ENCODE results near the gene OGFOD1. TPM values are rescaled to one million over a fixed set of nuclear protein-coding genes. Genes with fewer than 3 reads are reported as not detected.

The OGFOD1 gene
- total RNA-seq, 2 experiments from 2014 or later = 35.1 to 56.8 TPM

DNA sequence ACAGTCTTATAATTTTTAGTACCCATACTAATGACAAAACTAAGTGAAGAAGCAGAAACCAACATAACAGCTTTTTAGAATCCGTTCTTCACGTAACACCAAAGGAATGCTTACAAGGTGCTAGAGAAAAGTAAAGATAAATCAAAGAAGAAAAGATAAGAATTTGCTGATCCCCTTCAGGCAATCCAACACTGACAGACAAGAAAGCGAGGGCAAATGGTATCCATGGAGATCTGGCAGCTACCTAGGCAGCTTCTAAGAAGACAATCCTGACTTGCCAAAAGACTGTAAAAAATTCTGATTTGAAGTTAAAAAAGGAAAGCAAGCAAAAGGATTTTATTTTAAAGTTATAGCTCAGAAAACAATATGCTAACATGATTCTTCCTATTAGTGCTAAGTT, 53.8 kb downstream of the OGFOD1 start:
- BruUV-seq (replicated peaks) = no TSS peak
- H3K36me3 ChIP-seq (ENCODE audit: insufficient read depth, low read length) = no peaks in the 10 kb centered on the region
- H2AFZ ChIP-seq (ENCODE audit: low read length) = no peak overlapping the region
- CTCF ChIA-PET (ENCODE audit: unreplicated experiment) = no interaction called here
- H3K9me3 ChIP-seq (ENCODE audit: low read length) = no peaks in the 10 kb centered on the region
- no peak overlapping the region for H3K4me3 ChIP-seq (ENCODE audit: low read depth, low read length, poor library complexity, severe bottlenecking)
- TF ChIP-seq, protein P1, sequence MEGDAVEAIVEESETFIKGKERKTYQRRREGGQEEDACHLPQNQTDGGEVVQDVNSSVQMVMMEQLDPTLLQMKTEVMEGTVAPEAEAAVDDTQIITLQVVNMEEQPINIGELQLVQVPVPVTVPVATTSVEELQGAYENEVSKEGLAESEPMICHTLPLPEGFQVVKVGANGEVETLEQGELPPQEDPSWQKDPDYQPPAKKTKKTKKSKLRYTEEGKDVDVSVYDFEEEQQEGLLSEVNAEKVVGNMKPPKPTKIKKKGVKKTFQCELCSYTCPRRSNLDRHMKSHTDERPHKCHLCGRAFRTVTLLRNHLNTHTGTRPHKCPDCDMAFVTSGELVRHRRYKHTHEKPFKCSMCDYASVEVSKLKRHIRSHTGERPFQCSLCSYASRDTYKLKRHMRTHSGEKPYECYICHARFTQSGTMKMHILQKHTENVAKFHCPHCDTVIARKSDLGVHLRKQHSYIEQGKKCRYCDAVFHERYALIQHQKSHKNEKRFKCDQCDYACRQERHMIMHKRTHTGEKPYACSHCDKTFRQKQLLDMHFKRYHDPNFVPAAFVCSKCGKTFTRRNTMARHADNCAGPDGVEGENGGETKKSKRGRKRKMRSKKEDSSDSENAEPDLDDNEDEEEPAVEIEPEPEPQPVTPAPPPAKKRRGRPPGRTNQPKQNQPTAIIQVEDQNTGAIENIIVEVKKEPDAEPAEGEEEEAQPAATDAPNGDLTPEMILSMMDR (conservative IDR thresholded peaks at IDR 0.05; ENCODE audit: low read length) = no peak
- POLR2A ChIA-PET = interaction anchor here (0.7 to 1.1 kb wide), 2 partner anchors 9 to 138 kb away, joined by 3 read pairs; no protein-coding TSS in a partner anchor
- H3K9me2 ChIP-seq (ENCODE audit: insufficient read depth, low read length) = no peaks in the 10 kb centered on the region
- intact Hi-C loops (cut with micrococcal nuclease; ENCODE audit: unreplicated experiment) = no loop called here
- H3K27ac ChIP-seq (ENCODE audit: low read depth, low read length, poor library complexity, severe bottlenecking) = no peak overlapping the region
- no peak for DNase-seq (ENCODE audit: low spot score)
- no peak overlapping the region for H3K4me2 ChIP-seq (ENCODE audit: low read length)
- no peaks in the 10 kb centered on the region for H3K79me2 ChIP-seq (ENCODE audit: insufficient read depth, low read depth, low read length)
- no peaks in the 10 kb centered on the region for H3K4me1 ChIP-seq (ENCODE audit: insufficient read depth, low read length, poor library complexity, severe bottlenecking)
- H4K20me1 ChIP-seq (ENCODE audit: insufficient read depth, low read length) = no peaks in the 10 kb centered on the region

DNA sequence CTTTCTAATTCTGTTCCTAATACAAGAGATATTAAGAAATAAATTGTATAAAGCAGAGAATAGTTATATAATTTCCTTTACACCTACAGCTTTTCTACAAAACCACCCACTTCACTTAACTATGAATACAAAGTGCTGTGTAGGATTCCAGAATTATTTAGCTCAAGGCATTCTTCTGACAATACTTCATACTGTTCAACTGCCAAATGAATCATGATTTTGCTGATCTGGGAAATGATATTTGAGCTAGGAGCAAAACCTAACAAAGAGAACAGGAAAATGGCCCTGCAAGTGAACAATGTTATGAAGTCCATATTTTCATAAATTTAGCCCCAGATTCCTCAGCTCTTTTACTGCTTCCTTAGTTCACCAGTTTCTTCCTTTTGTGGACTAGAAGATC, 55.6 kb downstream of the OGFOD1 start:
- H3K4me3 ChIP-seq (ENCODE audit: low read depth, low read length, poor library complexity, severe bottlenecking) = no peak overlapping the region
- DNase-seq (ENCODE audit: low spot score) = no peak
- no peaks in the 10 kb centered on the region for H3K79me2 ChIP-seq (ENCODE audit: insufficient read depth, low read depth, low read length)
- intact Hi-C loops (cut with micrococcal nuclease; ENCODE audit: unreplicated experiment) = no loop called here
- TF ChIP-seq EZH2phosphoT487 (IDR thresholded peaks at IDR 0.05; ENCODE audit: borderline replicate concordance, low read depth, low read length) = no peak
- TF ChIP-seq, protein P1 (conservative IDR thresholded peaks at IDR 0.05; ENCODE audit: low read length) = no peak
- no peak overlapping the region for H3K4me2 ChIP-seq (ENCODE audit: low read length)
- H3K9me3 ChIP-seq (ENCODE audit: low read length) = no peaks in the 10 kb centered on the region
- no peak overlapping the region for H3K27ac ChIP-seq (ENCODE audit: low read depth, low read length, poor library complexity, severe bottlenecking)
- H3K4me1 ChIP-seq (ENCODE audit: insufficient read depth, low read length, poor library complexity, severe bottlenecking) = no peaks in the 10 kb centered on the region
- H4K20me1 ChIP-seq (ENCODE audit: insufficient read depth, low read length) = no peaks in the 10 kb centered on the region
- ChIA-PET POLR2A (interaction anchor here (0.5 to 1.2 kb wide), 5 partner anchors 9 to 126 kb away, joined by 3 to 4 read pairs (median 3); no protein-coding TSS in a partner anchor), CTCF (ENCODE audit: unreplicated experiment) (interaction anchor here (1.0 kb wide), 1 partner anchor 70 kb away, joined by 3 read pairs; no protein-coding TSS in a partner anchor)
- H3K36me3 ChIP-seq (ENCODE audit: insufficient read depth, low read length) = no peaks in the 10 kb centered on the region
- no TSS peak for BruUV-seq (replicated peaks)
- no peaks in the 10 kb centered on the region for H3K9me2 ChIP-seq (ENCODE audit: insufficient read depth, low read length)
- no peak overlapping the region for H2AFZ ChIP-seq (ENCODE audit: low read length)

DNA sequence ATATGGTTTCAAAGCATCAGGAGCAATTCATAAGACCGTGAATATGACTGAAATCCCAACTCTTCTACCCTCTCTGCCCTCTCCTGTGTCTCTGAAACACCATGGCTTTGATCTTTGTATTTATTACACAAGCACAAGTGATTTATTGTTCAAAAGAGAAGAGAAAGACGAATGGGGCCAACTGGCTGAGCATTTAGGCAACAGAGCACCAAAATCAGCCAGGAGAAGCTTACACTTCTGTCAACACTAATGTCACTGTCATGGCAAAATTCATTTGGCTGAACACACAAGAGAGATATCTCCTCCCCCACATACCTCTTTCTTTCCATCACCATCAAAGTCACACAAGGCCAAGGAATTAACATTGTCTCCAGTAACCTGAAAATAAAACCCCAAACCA, 59.2 kb downstream of the OGFOD1 start:
- ChIA-PET POLR2A (interaction anchor here (0.6 kb wide), 1 partner anchor 83 kb away, joined by 3 read pairs; no protein-coding TSS in a partner anchor), CTCF (ENCODE audit: unreplicated experiment) (no interaction called here)
- Histone ChIP-seq H3K4me3 (ENCODE audit: low read depth, low read length, poor library complexity, severe bottlenecking) (no peak overlapping the region), H2AFZ (ENCODE audit: low read length) (no peak overlapping the region), H3K4me2 (ENCODE audit: low read length) (no peak overlapping the region), H3K9me3 (ENCODE audit: low read length) (0 out of 2 replicates have a peak, but pooled peaks cover 4% of the 10 kb centered on the region), H3K36me3 (ENCODE audit: insufficient read depth, low read length) (no peaks in the 10 kb centered on the region), H3K79me2 (ENCODE audit: insufficient read depth, low read depth, low read length) (no peaks in the 10 kb centered on the region), H3K27ac (ENCODE audit: low read depth, low read length, poor library complexity, severe bottlenecking) (no peak overlapping the region), H4K20me1 (ENCODE audit: insufficient read depth, low read length) (no peaks in the 10 kb centered on the region), H3K4me1 (ENCODE audit: insufficient read depth, low read length, poor library complexity, severe bottlenecking) (no peaks in the 10 kb centered on the region), H3K9me2 (ENCODE audit: insufficient read depth, low read length) (no peaks in the 10 kb centered on the region)
- no TSS peak for BruUV-seq (replicated peaks)
- TF ChIP-seq, protein P1 (conservative IDR thresholded peaks at IDR 0.05; ENCODE audit: low read length) = no peak
- no peak for TF ChIP-seq EZH2phosphoT487 (IDR thresholded peaks at IDR 0.05; ENCODE audit: borderline replicate concordance, low read depth, low read length)
- intact Hi-C loops (cut with micrococcal nuclease; ENCODE audit: unreplicated experiment) = no loop called here
- no peak for DNase-seq (ENCODE audit: low spot score)

Measured in OCI-LY7 (cell line).